HEK293T (cell line): Measurements from ENCODE around the gene RAMP3.
"Not testable (repeated sequence)": the region's sequence is repeated elsewhere in the genome, so short reads cannot be mapped to it uniquely, and the experiment has no call there.

Source experiments
- CTCF ChIA-PET: fragments of 350-600 bp; formaldehyde crosslinking; extraction: SDS; loops from one replicate; lab custom pipeline; 2021; ENCODE audit warnings: antibody characterized with exemption, inconsistent platforms; lab: Yijun Ruan, JAX
- POLR2A ChIA-PET: fragments of 350-600 bp; formaldehyde crosslinking; extraction: SDS; loops from one replicate; lab custom pipeline; 2020; ENCODE audit warnings: antibody characterized with exemption, inconsistent platforms; lab: Yijun Ruan, JAX
- DNase-seq: peaks from one replicate; pipeline ENCODE4 v3.0.0; 2012; ENCODE audit warnings: mixed read lengths; ENCODE audit errors: extremely low spot score
- ARNT ChIP-seq: fragments of 450-650 bp; IDR thresholded peaks from 2 replicates; pipeline ENCODE4 v1.6.1; 2017; ENCODE audit warnings: mild to moderate bottlenecking
- BHLHE40 ChIP-seq: fragments of 450-650 bp; IDR thresholded peaks from 2 replicates; pipeline ENCODE4 v1.6.1; 2016; ENCODE audit warnings: mild to moderate bottlenecking, moderate library complexity, borderline replicate concordance
- CTBP1 ChIP-seq: fragments of 450-650 bp; IDR thresholded peaks from 2 replicates; pipeline ENCODE4 v1.6.1; 2016; ENCODE audit warnings: borderline replicate concordance
- ELF4 ChIP-seq: fragments of 450-650 bp; IDR thresholded peaks from 2 replicates; pipeline ENCODE4 v1.6.1; 2017; ENCODE audit warnings: antibody characterized with exemption
- FOXA1 ChIP-seq: fragments of 450-650 bp; IDR thresholded peaks from 2 replicates; pipeline ENCODE4 v1.6.1; 2016; ENCODE audit warnings: mild to moderate bottlenecking
- FOXK2 ChIP-seq: fragments of 450-650 bp; IDR thresholded peaks from 2 replicates; pipeline ENCODE4 v1.6.1; 2016; ENCODE audit warnings: mild to moderate bottlenecking
- FOXM1 ChIP-seq: fragments of 450-650 bp; IDR thresholded peaks from 2 replicates; pipeline ENCODE4 v1.6.1; 2017; ENCODE audit warnings: mild to moderate bottlenecking, borderline replicate concordance
- HDGF ChIP-seq: fragments of 450-650 bp; IDR thresholded peaks from 2 replicates; pipeline ENCODE4 v1.6.1; 2017; ENCODE audit warnings: antibody characterized with exemption, borderline replicate concordance
- L3MBTL2 ChIP-seq: fragments of 450-650 bp; conservative IDR thresholded peaks from 2 replicates; pipeline ENCODE4 v1.6.1; 2016; ENCODE audit warnings: mild to moderate bottlenecking
- LEF1 ChIP-seq: fragments of 450-650 bp; IDR thresholded peaks from 2 replicates; pipeline ENCODE4 v1.6.1; 2017; ENCODE audit warnings: mild to moderate bottlenecking, borderline replicate concordance
- NFRKB ChIP-seq: fragments of 450-650 bp; IDR thresholded peaks from 2 replicates; pipeline ENCODE4 v1.6.1; 2016; ENCODE audit warnings: mild to moderate bottlenecking, moderate library complexity
- PKNOX1 ChIP-seq: fragments of 450-650 bp; IDR thresholded peaks from 2 replicates; pipeline ENCODE4 v1.6.1; 2016
- SP1 ChIP-seq: fragments of 450-650 bp; IDR thresholded peaks from 2 replicates; pipeline ENCODE4 v1.6.1; 2017
- SUZ12 ChIP-seq: fragments of 450-650 bp; IDR thresholded peaks from 2 replicates; pipeline ENCODE4 v1.6.1; 2016; ENCODE audit warnings: mild to moderate bottlenecking
- TARDBP ChIP-seq: fragments of 450-650 bp; IDR thresholded peaks from 2 replicates; pipeline ENCODE4 v1.6.1; 2016
- ZNF384 ChIP-seq: fragments of 450-650 bp; IDR thresholded peaks from 2 replicates; pipeline ENCODE4 v1.6.1; 2016

RAMP3 gene

GRCh38 chr7:45157653-45158401 is at the start of gene RAMP3:
RAMP3 (plus strand) TSS chr7:45157791; CDS start chr7:45157829, 38 bp downstream.
- TF ChIP-seq ARNT: no peak
- TF ChIP-seq PKNOX1: no peak
- no peak for TF ChIP-seq CTBP1
- no peak for TF ChIP-seq ELF4
- no peak for TF ChIP-seq FOXK2
- ChIA-PET CTCF (interaction anchor here (2.1 kb wide), 1 partner anchor 103 kb away, joined by 6 read pairs; no protein-coding TSS in a partner anchor), POLR2A (no interaction called here)
- no peak for DNase-seq

- DNase-seq: no peak
- ChIA-PET POLR2A (interaction anchor here (1.2 to 3.4 kb wide), 2 partner anchors 10 to 135 kb away, joined by 3 to 25 read pairs; no protein-coding TSS in a partner anchor), CTCF (no interaction called here)
- TF ChIP-seq TARDBP (no peak), PKNOX1 (no peak), BHLHE40 (no peak), FOXK2 (no peak), ELF4 (no peak), CTBP1 (no peak), HDGF (no peak), L3MBTL2 (no peak)
Measured at GRCh38 chr7:45108863-45109262, 48.7 kb upstream of the RAMP3 start.

GRCh38 chr7:45111298-45112223 is 46.0 kb upstream of the RAMP3 start, which contains the start of gene TBRG4:
TBRG4 (minus strand) TSS chr7:45111697; CDS start chr7:45109237, 2,460 bp downstream.
- ChIA-PET CTCF (interaction anchor here (0.6 to 1.0 kb wide), 3 partner anchors 139 to 413 kb away, joined by 4 to 6 read pairs (median 4); no protein-coding TSS in a partner anchor), POLR2A (interaction anchor here (0.8 to 3.4 kb wide), 29 partner anchors 11 to 307 kb away, joined by 3 to 30 read pairs (median 6); partner anchors contain the start of genes CCM2, NACAD and PURB)
- TF ChIP-seq HDGF: 0 out of 2 replicates have a peak, but pooled peaks have one; percentile 69
- TF ChIP-seq SP1: no peak
- peak; percentile 84 for TF ChIP-seq ELF4
- peak; percentile 68 for TF ChIP-seq L3MBTL2
- TF ChIP-seq TARDBP: no peak
- TF ChIP-seq CTBP1: no peak
- TF ChIP-seq FOXM1: no peak
- TF ChIP-seq NFRKB: no peak; the same call in 1 of the 2 replicates
- TF ChIP-seq SUZ12: no peak
- no peak for TF ChIP-seq BHLHE40
- TF ChIP-seq ARNT: no peak
- no peak for TF ChIP-seq LEF1
- no peak for TF ChIP-seq ZNF384
- TF ChIP-seq FOXK2: no peak
- TF ChIP-seq PKNOX1: peak; percentile 54; the same call in 1 of the 2 replicates
- TF ChIP-seq FOXA1: no peak
- DNase-seq: peak; percentile 94

- ChIA-PET POLR2A (interaction anchor here (1.0 to 3.4 kb wide), 8 partner anchors 12 to 308 kb away, joined by 4 to 30 read pairs (median 11); no protein-coding TSS in a partner anchor), CTCF (no interaction called here)
- no peak for DNase-seq
- no peak for TF ChIP-seq LEF1
- TF ChIP-seq FOXA1: no peak
- no peak for TF ChIP-seq ELF4
- no peak for TF ChIP-seq TARDBP
Measured at GRCh38 chr7:45112648-45113047, 44.9 kb upstream of the RAMP3 start.

- POLR2A ChIA-PET: interaction anchor here (3.4 kb wide), 1 partner anchor 10 kb away, joined by 30 read pairs; no protein-coding TSS in a partner anchor
- DNase-seq, CTCF ChIA-PET: not testable (repeated sequence)
Measured at GRCh38 chr7:45114257-45114656, 43.3 kb upstream of the RAMP3 start.

GRCh38 chr7:45114926-45115325 is 42.7 kb upstream of the RAMP3 start:
- no peak for DNase-seq
- TF ChIP-seq L3MBTL2 (no peak), FOXA1 (no peak), FOXM1 (no peak), CTBP1 (no peak), BHLHE40 (no peak), ZNF384 (no peak), ARNT (no peak), NFRKB (no peak), SUZ12 (no peak), FOXK2 (no peak), PKNOX1 (no peak), TARDBP (no peak), HDGF (no peak)
- ChIA-PET POLR2A (no interaction called here), CTCF (no interaction called here)
